Measurements from ENCODE around the gene PLXND1.

The PLXND1 gene

GRCh38 chr3:129553719-129554118, 52.8 kb downstream of the PLXND1 start:
- TF ChIP-seq CTCF (IDR thresholded peaks at IDR 0.05; ENCODE audit: borderline replicate concordance, insufficient read depth, low read depth, low read length) = no peak
- no peak overlapping the region for H3K4me3 ChIP-seq (ENCODE audit: low read depth, low read length)

GRCh38 chr3:129553171-129553570, 53.3 kb downstream of the PLXND1 start:
- no peak for TF ChIP-seq CTCF (IDR thresholded peaks at IDR 0.05; ENCODE audit: borderline replicate concordance, insufficient read depth, low read depth, low read length)
- no peak overlapping the region for H3K4me3 ChIP-seq (ENCODE audit: low read depth, low read length)

GRCh38 chr3:129552287-129553050, 54.0 kb downstream of the PLXND1 start:
- H3K4me3 ChIP-seq (ENCODE audit: low read depth, low read length) = no peak overlapping the region
- TF ChIP-seq CTCF (IDR thresholded peaks at IDR 0.05; ENCODE audit: borderline replicate concordance, insufficient read depth, low read depth, low read length) = no peak

- TF ChIP-seq CTCF (IDR thresholded peaks at IDR 0.05; ENCODE audit: borderline replicate concordance, insufficient read depth, low read depth, low read length) = no peak
- H3K4me3 ChIP-seq (ENCODE audit: low read depth, low read length) = no peak overlapping the region
Observed at GRCh38 chr3:129549805-129550204, 56.7 kb downstream of the PLXND1 start.

GRCh38 chr3:129549006-129549800, 57.3 kb downstream of the PLXND1 start:
- no peak overlapping the region for H3K4me3 ChIP-seq (ENCODE audit: low read depth, low read length)
- TF ChIP-seq CTCF (IDR thresholded peaks at IDR 0.05; ENCODE audit: borderline replicate concordance, insufficient read depth, low read depth, low read length) = no peak

GRCh38 chr3:129548104-129548965, 58.1 kb downstream of the PLXND1 start:
- TF ChIP-seq CTCF (IDR thresholded peaks at IDR 0.05; ENCODE audit: borderline replicate concordance, insufficient read depth, low read depth, low read length) = no peak
- H3K4me3 ChIP-seq (ENCODE audit: low read depth, low read length) = no peak overlapping the region

Data from GM12875 (cell line).